Esophagus muscularis mucosa (tissue), 4 donors: ENCODE data around the gene ALKBH4.

Source experiments
- EP300 ChIP-seq: sonication (generic); formaldehyde crosslinking; IDR thresholded peaks from one replicate; pipeline ENCODE4 v1.6.1; 2017; ENCODE audit warnings: antibody characterized with exemption
- POLR2A ChIP-seq: fragments of 450-650 bp; IDR thresholded peaks from one replicate; pipeline ENCODE4 v1.6.1; 2017; ENCODE audit warnings: antibody characterized with exemption, moderate library complexity, mild to moderate bottlenecking, low read depth
- POLR2AphosphoS5 ChIP-seq, 2 donors: sonication (generic); formaldehyde crosslinking; IDR thresholded peaks; one replicate each; pipeline ENCODE4 v1.6.1; 2017; ENCODE audit warnings: antibody characterized with exemption in 2 of 2
- TF ChIP-seq, protein P1 (sequence below), 3 experiments: fragments of 200-600 bp in 2 of 3; fragments of 450-650 bp in 1 of 3; sonication (generic) in 2 of 3; IDR thresholded peaks; one replicate each; pipeline ENCODE4 v1.5.1; 2017 to 2019; ENCODE audit warnings: antibody characterized with exemption in 3 of 3, mild to moderate bottlenecking in 2 of 3, moderate library complexity in 1 of 3

GRCh38 chr7:102424787-102425218, 39.9 kb downstream of the ALKBH4 start:
- TF ChIP-seq, protein P1, sequence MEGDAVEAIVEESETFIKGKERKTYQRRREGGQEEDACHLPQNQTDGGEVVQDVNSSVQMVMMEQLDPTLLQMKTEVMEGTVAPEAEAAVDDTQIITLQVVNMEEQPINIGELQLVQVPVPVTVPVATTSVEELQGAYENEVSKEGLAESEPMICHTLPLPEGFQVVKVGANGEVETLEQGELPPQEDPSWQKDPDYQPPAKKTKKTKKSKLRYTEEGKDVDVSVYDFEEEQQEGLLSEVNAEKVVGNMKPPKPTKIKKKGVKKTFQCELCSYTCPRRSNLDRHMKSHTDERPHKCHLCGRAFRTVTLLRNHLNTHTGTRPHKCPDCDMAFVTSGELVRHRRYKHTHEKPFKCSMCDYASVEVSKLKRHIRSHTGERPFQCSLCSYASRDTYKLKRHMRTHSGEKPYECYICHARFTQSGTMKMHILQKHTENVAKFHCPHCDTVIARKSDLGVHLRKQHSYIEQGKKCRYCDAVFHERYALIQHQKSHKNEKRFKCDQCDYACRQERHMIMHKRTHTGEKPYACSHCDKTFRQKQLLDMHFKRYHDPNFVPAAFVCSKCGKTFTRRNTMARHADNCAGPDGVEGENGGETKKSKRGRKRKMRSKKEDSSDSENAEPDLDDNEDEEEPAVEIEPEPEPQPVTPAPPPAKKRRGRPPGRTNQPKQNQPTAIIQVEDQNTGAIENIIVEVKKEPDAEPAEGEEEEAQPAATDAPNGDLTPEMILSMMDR (IDR thresholded peaks at IDR 0.05), result no peak
- TF ChIP-seq POLR2A (no peak), POLR2AphosphoS5 (IDR thresholded peaks at IDR 0.05) (no peak), EP300 (no peak)
